NCI-H2196 treated with DMSO at 0.1 percent for 48 hours (cell line): Measurements from ENCODE around the gene AXL.
"Not testable (repeated sequence)": the region's sequence is repeated elsewhere in the genome, so short reads cannot be mapped to it uniquely, and the experiment has no call there.

Experiments used
- DNase-seq: peaks from one replicate; lab custom pipeline; 2025; ENCODE audit not compliant: unreplicated experiment; lab: John Stamatoyannopoulos, UW

The AXL gene

DNA sequence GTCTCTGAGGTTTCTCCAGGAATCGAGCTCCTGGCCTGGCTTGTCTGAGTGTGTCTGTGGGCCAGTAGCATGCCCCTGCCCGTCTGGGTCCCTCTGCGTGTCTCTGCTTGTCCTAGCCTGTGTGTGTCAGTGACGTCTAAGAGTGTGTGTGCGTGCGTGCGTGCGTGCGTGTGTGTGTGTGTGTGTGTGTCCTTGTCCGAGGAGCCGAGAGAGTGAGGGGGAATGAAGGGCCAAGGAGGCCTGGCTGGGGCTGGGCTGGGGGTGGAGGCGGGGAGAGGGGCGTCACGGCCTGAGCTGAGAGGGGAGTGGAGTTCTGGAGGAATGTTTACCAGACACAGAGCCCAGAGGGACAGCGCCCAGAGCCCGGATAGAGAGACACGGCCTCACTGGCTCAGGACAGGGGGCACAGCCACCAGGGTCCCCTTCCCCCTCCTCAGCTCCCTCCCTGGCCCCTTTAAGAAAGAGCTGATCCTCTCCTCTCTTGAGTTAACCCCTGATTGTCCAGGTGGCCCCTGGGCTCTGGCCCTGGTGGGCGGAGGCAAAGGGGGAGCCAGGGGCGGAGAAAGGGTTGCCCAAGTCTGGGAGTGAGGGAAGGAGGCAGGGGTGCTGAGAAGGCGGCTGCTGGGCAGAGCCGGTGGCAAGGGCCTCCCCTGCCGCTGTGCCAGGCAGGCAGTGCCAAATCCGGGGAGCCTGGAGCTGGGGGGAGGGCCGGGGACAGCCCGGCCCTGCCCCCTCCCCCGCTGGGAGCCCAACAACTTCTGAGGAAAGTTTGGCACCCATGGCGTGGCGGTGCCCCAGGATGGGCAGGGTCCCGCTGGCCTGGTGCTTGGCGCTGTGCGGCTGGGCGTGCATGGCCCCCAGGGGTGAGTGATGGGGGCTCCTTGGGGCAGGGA is at the start of gene AXL:
Gene AXL, plus strand, starts transcription at position 609 of the 893 bp plus-strand sequence. Its CDS starts 170 bp downstream, at position 779.
- no peak for DNase-seq

DNA sequence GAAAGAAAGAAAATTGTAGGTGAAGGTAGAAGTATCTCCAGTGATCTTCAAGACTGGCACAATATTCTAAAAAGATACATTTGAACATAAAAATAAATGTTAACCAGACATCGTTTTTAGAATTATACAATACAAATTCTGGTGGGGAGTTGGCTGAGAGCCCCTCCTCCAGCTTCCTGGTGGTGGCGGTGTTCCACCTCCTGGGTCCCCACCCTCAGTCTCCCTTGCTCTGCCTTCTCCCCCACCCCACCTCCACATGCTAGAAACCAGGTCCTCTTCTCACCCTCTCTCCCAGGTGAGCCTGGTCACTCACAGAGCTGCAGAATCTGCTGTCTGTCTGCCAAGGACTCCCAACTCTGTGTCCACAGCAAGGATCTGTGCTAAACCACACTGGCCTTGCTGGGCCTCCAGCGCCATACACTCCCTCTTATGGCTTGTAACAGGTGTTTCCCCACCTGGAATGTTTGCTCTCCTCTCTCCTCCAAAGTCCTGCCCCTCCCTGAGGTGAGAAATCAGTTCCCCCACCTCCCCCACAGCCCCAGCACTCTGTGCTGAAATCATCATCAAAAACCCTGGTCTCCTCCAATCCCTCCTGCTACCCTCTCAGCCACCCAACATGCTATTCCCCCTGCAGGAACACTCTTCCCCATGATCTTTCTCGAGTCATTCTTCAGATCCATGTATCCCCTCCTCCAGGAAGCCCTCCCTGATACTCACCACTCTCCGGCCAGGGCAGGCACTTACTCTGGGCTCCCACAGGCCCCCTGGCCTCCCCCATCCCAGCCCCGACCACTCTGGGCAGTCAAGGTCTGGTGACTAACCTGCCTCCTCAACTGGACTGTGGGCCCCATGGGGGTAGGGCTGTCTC is 46.5 kb upstream of the AXL start:
- no peak for DNase-seq

DNA sequence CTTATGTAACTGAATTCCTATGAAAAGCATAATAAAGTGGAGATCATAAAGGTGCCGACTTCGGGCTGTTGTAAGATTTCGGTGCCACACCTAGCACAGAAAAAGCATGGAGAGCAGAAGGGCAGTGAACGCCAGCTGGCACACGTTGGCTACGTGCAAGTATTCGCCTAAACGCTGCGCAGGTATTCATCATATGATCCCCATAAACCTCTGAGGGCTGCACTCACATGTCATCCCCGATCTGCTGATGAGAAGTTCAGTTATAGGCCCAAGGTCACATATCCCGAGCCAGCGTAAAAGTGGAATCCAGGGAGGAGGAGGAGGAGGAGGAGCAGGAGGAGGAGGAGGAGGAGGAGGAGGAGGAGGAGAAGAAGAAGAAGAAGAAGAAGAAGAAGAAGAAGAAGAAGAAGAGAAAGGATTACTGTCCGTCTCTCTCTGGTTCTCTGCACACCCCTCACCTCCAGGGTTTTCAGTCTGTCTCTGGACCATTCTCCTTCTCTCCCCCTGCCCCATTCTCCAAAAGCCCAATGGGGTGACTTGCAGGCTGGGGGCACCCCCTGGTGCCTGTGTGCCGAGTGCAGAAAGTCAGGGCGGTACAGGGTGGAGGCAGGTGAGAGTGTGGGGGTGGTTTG is 44.6 kb upstream of the AXL start:
- no peak for DNase-seq

DNA sequence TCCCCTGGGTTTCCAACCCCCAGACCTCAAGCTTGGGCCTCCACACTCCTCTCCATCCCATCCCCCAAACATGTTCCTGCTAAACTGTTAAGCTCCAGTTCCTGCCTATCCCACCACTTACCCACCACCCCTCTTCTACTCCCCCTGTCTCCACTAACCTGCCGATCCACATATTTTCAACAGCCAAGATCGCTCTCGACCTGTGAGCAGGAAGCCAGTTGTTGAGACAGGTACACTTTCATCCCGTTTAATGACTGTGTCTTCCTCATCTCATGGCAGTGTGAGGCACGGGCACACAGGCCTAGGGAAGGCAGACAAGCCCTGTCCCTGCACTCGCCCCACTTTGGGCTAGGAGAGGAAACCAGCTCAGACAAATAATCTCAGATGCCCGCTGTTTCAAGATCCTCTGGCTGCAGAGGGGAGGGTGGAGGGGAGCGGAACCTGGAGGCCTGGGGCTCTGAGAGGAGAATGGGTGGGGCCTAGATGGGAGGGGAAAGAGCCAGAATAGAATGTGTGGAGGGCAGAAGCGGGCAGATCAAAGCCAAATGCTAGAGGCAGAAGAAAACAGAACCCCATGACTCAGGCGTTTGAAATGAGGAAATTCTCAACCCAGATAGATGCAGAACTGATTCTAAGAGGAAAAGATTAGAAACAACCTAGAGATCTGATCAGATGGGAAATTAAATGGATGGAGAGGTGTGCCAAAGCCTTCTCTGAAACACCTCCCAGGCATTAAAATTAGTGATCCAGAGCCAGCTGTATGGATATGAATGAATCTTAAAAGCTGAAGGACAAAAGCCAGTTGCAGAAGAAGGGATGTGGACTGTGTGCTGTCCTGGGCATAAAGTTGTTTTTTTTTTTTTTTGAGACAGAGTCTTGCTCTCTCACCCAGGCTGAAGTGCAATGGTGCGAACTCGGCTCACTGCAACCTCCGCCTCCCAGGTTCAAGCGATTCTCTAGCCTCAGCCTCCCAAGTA is 42.9 kb upstream of the AXL start:
- no peak for DNase-seq

DNA sequence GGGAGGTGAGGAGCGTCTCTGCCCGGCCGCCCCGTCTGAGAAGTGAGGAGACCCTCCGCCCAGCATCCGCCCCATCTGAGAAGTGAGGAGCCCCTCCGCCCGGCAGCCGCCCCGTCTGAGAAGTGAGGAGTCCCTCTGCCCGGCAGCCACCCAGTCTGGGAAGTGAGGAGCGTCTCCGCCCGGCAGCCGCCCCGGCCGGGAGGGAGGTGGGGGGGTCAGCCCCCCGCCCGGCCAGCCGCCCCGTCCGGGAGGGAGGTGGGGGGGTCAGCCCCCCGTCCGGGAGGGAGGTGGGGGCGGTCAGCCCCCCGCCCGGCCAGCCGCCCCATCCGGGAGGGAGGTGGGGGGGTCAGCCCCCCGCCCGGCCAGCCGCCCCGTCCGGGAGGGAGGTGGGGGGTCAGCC is 38.9 kb upstream of the AXL start:
- not testable (repeated sequence) for DNase-seq

DNA sequence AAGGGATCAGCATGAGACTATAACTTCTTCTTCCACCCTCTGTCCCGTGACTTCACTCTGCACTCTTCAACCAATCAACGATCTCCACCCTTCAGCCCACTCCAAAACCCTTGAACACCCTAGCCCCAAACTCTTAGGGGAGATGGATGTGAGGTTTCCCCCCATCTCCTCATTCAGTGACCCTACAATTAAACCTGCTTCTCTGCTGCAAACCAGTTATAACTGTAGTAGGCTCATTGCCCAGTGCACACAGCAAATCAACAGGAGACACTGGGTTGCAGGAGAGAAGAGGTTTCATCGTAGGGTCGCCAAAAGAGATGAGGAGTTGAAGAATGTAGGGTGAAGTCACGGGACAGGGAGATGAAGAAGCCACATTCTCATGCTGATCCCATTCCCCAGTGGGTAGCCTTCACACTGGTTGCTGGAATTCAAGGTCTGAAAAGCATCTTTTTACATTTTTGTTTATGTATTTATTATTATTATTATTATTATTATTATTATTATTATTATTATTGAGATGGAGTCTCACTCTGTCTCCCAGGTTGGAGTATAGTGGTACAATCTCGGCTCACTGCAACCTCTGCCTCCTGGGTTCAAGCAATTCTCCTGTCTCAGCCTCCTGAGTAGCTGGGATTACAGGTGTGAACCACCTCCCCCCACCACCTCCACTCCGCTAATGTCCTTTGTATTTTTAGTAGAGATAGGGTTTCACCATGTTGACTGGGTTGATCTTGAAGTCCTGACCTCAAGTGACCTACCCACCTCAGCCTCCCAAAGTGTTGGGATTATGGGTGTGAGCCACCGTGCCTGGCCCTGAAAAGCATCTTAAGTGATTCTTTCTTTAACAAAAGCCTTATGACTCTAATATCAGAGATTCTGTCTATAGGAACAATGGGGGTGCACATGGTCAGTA is 31.8 kb upstream of the AXL start:
- DNase-seq = no peak

DNA sequence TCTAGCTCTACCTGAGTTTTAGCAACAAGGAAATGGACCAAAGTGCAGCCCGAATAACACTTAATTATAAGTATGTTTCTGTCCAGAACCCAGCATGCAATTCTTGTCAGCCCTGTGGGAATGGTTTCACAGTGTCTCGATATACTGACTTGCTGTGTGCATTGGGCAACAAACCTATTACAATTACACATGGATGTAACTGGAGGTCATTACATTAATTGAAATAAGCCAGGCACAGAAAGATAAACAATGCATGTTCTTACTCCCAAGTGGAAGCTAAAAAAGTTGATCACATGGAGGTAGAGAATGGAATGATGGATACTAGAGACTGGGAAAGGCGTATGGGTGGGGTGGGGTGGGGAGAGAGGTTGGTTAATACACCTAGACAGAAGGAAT is 31.1 kb upstream of the AXL start:
- no peak for DNase-seq

DNA sequence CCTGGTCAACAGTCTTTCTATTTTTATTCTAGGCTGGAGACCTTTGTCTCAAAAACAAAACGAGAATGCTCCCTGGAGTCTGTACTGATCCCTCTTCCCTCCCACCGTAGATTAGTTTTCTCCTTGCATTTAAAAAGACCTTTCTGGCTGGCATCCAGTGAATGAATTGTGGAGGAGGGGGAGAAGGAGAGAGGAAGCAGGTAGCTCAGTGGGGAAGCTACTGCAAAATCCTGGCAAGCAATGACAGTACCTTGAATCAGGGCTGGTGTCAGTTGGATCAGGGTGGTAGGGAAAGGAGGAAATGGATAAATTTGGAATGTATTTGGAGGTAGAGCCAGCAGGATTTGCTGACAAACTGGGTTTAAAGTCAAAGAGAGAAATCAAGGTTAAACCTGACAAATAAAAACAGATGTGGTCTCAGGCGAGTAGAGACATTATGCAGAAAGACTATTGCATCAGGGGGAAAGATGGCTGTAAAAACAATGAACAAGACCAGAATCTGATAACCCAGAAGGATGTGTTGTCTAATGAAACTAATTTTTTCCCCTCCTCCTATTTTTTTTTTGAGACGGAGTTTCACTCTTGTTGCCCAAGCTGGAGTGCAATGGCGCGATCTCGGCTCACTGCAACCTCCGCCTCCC is 29.5 kb upstream of the AXL start:
- no peak for DNase-seq

DNA sequence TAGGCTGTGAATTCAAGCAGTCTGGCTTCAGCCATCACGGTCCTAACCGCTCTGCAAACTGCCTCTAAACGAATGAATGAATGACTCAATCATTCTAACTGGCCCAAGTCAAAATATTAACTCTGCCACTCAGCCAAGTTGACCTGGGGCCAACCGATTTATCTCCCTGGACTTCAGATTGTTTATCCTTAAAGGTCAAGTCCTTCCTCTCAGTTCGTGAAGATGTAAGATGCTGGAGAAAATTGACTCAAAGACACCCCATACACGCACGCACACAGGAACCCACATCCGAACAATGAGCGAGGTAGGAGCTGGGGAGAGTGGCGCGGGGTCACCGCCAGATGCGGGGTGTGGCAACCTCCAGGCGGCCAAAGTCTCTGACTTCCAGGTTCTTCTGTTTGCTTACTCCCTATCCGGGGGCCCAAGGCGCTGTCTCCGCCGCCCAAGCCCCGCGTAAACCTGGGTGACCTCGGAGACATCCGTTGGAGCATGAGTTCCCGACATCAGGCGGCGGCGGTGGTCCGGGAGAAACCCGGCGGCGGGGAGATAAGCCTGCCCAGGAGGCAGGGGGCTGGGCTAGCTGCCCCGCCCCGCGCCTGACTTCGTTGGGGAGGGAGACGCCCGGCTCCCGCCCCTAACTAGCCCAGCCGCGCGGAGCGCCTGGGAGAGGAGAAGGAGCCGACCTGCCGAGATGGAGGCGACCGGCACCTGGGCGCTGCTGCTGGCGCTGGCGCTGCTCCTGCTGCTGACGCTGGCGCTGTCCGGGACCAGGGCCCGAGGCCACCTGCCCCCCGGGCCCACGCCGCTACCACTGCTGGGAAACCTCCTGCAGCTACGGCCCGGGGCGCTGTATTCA is 26.2 kb upstream of the AXL start, which contains the start of gene CYP2S1:
Gene CYP2S1, plus strand, starts transcription at position 646 of the 856 bp plus-strand sequence. Its CDS starts 46 bp downstream, at position 692.
- DNase-seq = no peak

DNA sequence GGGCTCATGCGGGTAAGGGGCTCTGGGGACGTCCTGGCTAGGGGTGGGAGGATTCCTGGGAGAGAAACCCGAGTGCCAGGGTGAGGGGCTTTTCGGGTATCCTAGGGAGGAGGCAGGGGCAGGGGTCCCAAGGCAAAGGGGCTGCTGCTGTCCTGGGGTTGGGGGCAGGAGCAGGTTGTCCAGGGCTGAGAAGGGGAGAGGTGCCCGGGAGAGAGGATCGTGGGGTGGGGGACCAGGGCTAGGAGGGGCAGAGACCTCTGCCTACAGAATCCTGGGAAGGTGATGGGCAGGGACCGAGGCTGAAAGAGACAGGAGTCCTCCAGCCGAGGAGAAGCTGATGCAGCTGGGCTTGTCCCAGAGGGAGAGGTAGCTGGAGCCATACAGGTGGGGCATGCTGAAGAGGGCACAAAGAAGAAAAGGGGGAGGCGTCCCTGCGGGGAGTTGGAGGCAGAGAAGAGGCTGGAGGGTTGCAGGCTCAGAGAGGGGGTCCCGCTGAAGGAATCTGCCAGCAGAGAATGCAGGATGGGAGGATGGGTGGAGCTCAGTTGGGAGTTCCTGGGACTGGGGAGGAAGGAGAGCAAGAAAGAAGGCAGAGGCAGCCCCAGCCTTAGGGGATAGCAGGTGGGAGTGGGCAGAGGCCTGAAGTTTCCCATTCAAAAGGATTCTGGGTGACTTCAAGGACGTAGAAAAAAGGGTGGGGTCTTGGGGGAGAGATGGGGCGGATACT is 25.4 kb upstream of the AXL start:
- DNase-seq = no peak

DNA sequence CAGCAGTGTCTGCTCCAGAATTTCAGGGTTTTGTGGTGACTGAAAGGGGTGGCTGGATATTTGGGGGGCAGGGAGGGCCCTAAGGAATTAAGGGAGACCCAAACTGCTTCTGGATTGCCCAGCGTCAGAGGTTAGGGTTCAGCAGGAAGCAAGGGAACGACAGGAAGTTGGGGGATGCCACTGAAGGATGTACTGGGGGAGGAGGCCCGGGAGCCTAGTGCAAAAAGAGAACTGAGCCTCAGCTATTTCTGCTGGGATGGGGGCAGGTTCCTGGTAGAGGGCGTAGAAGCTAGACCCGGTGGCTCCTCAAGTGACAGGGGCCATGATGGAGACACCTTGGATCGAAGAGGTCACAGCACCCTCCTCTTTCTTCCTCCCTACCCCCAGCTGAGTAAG is 24.9 kb upstream of the AXL start:
- no peak for DNase-seq

DNA sequence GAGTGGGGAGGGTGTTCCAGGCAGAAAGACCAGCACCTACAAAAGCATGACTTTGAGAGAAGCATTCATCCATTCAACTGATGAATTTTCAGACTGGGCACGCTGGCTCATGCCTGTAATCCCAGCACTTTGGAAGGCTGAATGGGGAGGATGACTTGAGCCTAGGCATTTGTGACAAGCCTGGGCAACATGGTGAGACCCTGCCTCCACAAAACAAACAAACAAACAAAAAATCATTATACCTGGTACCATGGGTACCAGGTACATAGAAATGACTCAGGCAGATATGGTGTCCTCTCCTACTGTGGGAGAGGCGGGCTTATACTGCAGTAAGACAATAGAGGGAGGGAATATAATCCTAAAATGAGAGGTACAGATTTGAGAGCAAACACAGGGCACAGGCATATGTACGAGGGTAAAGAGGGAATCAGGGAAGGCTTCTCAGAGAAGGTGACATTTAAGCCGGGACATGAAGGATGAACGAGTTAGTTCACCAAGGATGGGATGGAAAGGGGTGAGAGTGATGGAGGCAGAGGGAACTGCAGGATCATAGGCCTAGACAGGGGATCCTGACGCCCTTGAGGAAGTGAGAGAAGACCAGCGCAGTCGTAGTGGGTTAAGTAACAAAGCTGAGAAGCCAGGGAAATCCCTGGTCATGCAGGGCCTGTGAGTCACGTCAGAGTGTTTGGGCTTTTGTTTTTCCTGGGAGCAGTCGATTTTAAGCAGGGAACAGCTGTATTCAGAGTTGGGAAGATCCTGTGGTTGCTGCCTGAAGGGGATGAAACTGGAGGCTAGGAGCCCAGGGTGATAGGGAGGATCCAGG is 23.1 kb upstream of the AXL start:
- DNase-seq = no peak

DNA sequence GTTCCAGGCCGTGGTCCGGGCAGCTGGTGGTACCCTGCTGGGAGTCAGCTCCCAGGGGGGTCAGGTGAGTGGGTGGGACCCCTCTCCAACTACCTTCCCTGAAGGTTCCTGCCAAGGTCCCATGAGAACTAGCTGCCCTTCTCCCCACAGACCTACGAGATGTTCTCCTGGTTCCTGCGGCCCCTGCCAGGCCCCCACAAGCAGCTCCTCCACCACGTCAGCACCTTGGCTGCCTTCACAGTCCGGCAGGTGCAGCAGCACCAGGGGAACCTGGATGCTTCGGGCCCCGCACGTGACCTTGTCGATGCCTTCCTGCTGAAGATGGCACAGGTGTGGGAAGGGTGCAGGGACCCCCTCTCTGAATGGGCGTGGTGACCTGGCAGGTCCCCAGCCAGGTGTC is 20.5 kb upstream of the AXL start:
- no peak for DNase-seq

DNA sequence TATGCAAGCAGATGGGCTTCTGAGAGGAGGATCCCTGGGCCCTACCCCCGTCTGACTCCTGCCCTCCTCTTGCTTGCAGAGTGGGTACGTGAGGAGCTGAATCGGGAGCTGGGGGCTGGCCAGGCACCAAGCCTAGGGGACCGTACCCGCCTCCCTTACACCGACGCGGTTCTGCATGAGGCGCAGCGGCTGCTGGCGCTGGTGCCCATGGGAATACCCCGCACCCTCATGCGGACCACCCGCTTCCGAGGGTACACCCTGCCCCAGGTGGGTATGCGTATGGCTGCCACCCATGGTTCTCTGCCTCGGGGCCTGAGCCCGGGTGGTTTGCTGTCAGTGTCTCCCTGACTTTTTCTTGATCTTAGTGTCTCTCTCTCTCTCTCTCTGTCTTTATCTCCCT is 15.7 kb upstream of the AXL start:
- no peak for DNase-seq

DNA sequence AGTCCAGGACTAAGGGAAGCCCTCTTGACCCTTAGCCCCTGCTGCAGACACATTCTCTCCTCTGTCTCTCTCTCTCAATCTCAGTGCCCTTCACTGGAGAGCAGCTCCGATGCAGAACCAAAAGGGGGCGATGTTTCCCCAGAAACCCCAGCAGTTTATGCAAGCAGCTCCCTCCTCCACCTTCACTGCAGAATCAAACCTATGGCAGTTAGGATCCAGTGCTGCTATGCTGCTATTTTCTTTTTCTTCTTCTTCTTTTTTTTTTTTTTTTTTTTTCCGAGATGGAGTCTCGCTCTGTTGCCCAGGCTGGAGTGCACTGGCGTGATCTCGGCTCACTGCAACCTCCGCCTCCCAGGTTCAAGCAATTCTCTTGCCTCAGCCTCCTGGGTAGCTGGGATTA is 14.7 kb upstream of the AXL start:
- DNase-seq = peak; percentile 51

DNA sequence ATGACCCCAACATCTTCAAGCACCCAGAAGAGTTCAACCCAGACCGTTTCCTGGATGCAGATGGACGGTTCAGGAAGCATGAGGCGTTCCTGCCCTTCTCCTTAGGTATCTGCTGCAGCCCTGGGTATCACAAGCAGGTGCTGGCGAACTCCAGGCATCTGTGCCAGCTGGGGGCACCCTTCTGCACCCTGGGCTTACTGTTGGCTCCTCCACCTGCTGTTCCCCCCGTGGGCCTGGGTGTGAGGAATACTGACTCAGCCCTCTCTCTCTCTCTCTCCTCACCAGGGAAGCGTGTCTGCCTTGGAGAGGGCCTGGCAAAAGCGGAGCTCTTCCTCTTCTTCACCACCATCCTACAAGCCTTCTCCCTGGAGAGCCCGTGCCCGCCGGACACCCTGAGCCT is 13.0 kb upstream of the AXL start:
- no peak for DNase-seq
